OCI-LY1 (cell line): Measurements from ENCODE around the gene SLC8A1.

Source experiments
- H2AFZ ChIP-seq: fragments of 200-600 bp; sonication (generic), shearing (Covaris generic); 2 replicates; pipeline ENCODE4 v1.6.0; 2014; ENCODE audit warnings: antibody characterized with exemption, mild to moderate bottlenecking, low read length
- H3F3A ChIP-seq: fragments of 200-600 bp; sonication (generic), shearing (Covaris generic); 2 replicates; pipeline ENCODE4 v1.6.0; 2014; ENCODE audit warnings: mild to moderate bottlenecking, antibody characterized with exemption, low read length, moderate library complexity; ENCODE audit not compliant: insufficient read depth
- H3K27ac ChIP-seq: fragments of 200-600 bp; sonication (generic); 2 replicates; pipeline ENCODE4 v1.5.1; 2014; ENCODE audit warnings: low read length, mixed run types, mild to moderate bottlenecking, low read depth; ENCODE audit not compliant: poor library complexity, severe bottlenecking
- H3K27me3 ChIP-seq: fragments of 200-600 bp; sonication (generic); 2 replicates; pipeline ENCODE4 v1.6.0; 2014; ENCODE audit warnings: antibody characterized with exemption, mild to moderate bottlenecking, low read length, moderate library complexity; ENCODE audit not compliant: insufficient read depth
- H3K36me3 ChIP-seq: fragments of 200-600 bp; sonication (generic); 2 replicates; pipeline ENCODE4 v1.6.1; 2014; ENCODE audit warnings: mild to moderate bottlenecking, antibody characterized with exemption, low read length, moderate library complexity, mixed read lengths; ENCODE audit not compliant: insufficient read depth
- H3K4me1 ChIP-seq: fragments of 200-600 bp; sonication (generic); 2 replicates; pipeline ENCODE4 v1.5.1; 2014; ENCODE audit warnings: mild to moderate bottlenecking, low read length, moderate library complexity; ENCODE audit not compliant: insufficient read depth, severe bottlenecking
- H3K4me2 ChIP-seq: fragments of 200-600 bp; sonication (generic), shearing (Covaris generic); 2 replicates; pipeline ENCODE4 v1.6.1; 2014; ENCODE audit warnings: low read length
- H3K4me3 ChIP-seq: fragments of 200-600 bp; sonication (generic); 2 replicates; pipeline ENCODE4 v1.5.1; 2014; ENCODE audit warnings: low read length, low read depth, mild to moderate bottlenecking, mixed read lengths; ENCODE audit not compliant: poor library complexity, severe bottlenecking
- H3K79me2 ChIP-seq: fragments of 200-600 bp; shearing (Covaris generic); 2 replicates; pipeline ENCODE4 v1.6.1; 2016; ENCODE audit warnings: mixed run types, low read length, mixed read lengths; ENCODE audit not compliant: insufficient read depth
- H3K9ac ChIP-seq: fragments of 200-600 bp; sonication (generic), shearing (Covaris generic); 2 replicates; pipeline ENCODE4 v1.6.1; 2014; ENCODE audit warnings: mild to moderate bottlenecking, low read length, mixed read lengths
- H3K9me2 ChIP-seq: fragments of 200-600 bp; sonication (generic), shearing (Covaris generic); 2 replicates; pipeline ENCODE4 v1.6.1; 2014; ENCODE audit warnings: low read depth, mild to moderate bottlenecking, low read length, mixed read lengths
- H3K9me3 ChIP-seq: fragments of 200-600 bp; shearing (Covaris generic); 2 replicates; pipeline ENCODE4 v1.6.1; 2014; ENCODE audit warnings: low read length, mixed read lengths
- H4K20me1 ChIP-seq: fragments of 200-600 bp; sonication (generic), shearing (Covaris generic); 2 replicates; pipeline ENCODE4 v1.6.0; 2016; ENCODE audit warnings: mild to moderate bottlenecking, low read length; ENCODE audit not compliant: insufficient read depth
- CTCF ChIP-seq: fragments of 200-600 bp; sonication (generic), shearing (Covaris generic); IDR thresholded peaks from 2 replicates; pipeline ENCODE4 v1.5.1; 2017; ENCODE audit warnings: mild to moderate bottlenecking, antibody characterized with exemption, low read length, moderate library complexity, mixed read lengths
- EZH2 ChIP-seq: fragments of 200-600 bp; sonication (generic), shearing (Covaris generic); IDR thresholded peaks from 2 replicates; pipeline ENCODE4 v1.8.0; 2017; ENCODE audit warnings: borderline replicate concordance, mixed run types, mild to moderate bottlenecking, antibody characterized with exemption, low read length, moderate library complexity, mixed read lengths

Gene SLC8A1

GRCh38 chr2:40436093-40436475 is 15.8 kb downstream of the SLC8A1 start:
- H3K9me2 ChIP-seq: no peaks in the 10 kb centered on the region
- no peaks in the 10 kb centered on the region for H3F3A ChIP-seq
- H3K36me3 ChIP-seq: no peaks in the 10 kb centered on the region
- no peak overlapping the region for H3K27ac ChIP-seq
- H3K79me2 ChIP-seq: no peaks in the 10 kb centered on the region
- H3K4me1 ChIP-seq: no peaks in the 10 kb centered on the region
- no peak overlapping the region for H2AFZ ChIP-seq
- TF ChIP-seq EZH2 (no peak), CTCF (no peak)
- H4K20me1 ChIP-seq: no peaks in the 10 kb centered on the region
- no peak overlapping the region for H3K9ac ChIP-seq
- H3K9me3 ChIP-seq: no peaks in the 10 kb centered on the region
- H3K27me3 ChIP-seq: no peaks in the 10 kb centered on the region
- H3K4me3 ChIP-seq: no peak overlapping the region
- H3K4me2 ChIP-seq: no peak overlapping the region

GRCh38 chr2:40435426-40436092 is 16.3 kb downstream of the SLC8A1 start:
- Histone ChIP-seq H3K79me2 (no peaks in the 10 kb centered on the region), H3K4me2 (no peak overlapping the region), H4K20me1 (no peaks in the 10 kb centered on the region), H3K27ac (no peak overlapping the region), H3F3A (no peaks in the 10 kb centered on the region), H3K27me3 (no peaks in the 10 kb centered on the region), H2AFZ (no peak overlapping the region), H3K36me3 (no peaks in the 10 kb centered on the region), H3K9me3 (no peaks in the 10 kb centered on the region), H3K9me2 (no peaks in the 10 kb centered on the region), H3K4me1 (no peaks in the 10 kb centered on the region), H3K4me3 (no peak overlapping the region), H3K9ac (no peak overlapping the region)
- TF ChIP-seq EZH2: no peak

GRCh38 chr2:40434731-40435271 is 17.1 kb downstream of the SLC8A1 start:
- Histone ChIP-seq H3K9me2 (no peaks in the 10 kb centered on the region), H3K27me3 (no peaks in the 10 kb centered on the region), H3K36me3 (no peaks in the 10 kb centered on the region), H3K79me2 (no peaks in the 10 kb centered on the region), H3K9me3 (no peaks in the 10 kb centered on the region), H3F3A (no peaks in the 10 kb centered on the region), H3K4me1 (no peaks in the 10 kb centered on the region), H3K4me2 (no peak overlapping the region), H4K20me1 (no peaks in the 10 kb centered on the region), H3K27ac (no peak overlapping the region), H3K4me3 (no peak overlapping the region), H2AFZ (no peak overlapping the region), H3K9ac (no peak overlapping the region)
- TF ChIP-seq CTCF: no peak
- TF ChIP-seq EZH2: no peak

- H3K4me3 ChIP-seq: no peak overlapping the region
- no peaks in the 10 kb centered on the region for H3K9me3 ChIP-seq
- no peaks in the 10 kb centered on the region for H3K4me1 ChIP-seq
- H3K4me2 ChIP-seq: no peak overlapping the region
- TF ChIP-seq CTCF (no peak), EZH2 (no peak)
- no peaks in the 10 kb centered on the region for H4K20me1 ChIP-seq
- no peak overlapping the region for H3K9ac ChIP-seq
- H3K27me3 ChIP-seq: no peaks in the 10 kb centered on the region
- no peaks in the 10 kb centered on the region for H3K36me3 ChIP-seq
- no peaks in the 10 kb centered on the region for H3K79me2 ChIP-seq
- no peak overlapping the region for H2AFZ ChIP-seq
- no peaks in the 10 kb centered on the region for H3F3A ChIP-seq
- H3K27ac ChIP-seq: no peak overlapping the region
- H3K9me2 ChIP-seq: no peaks in the 10 kb centered on the region
Observed at GRCh38 chr2:40433736-40434135, 18.2 kb downstream of the SLC8A1 start.
